ACC112 (cell line): Measurements from ENCODE around the gene DAPK2.

Source experiments
- H2AFZ ChIP-seq: fragments of 200-600 bp; sonication (generic); one replicate; pipeline ENCODE4 v1.6.0; 2017; ENCODE audit warnings: antibody characterized with exemption, low read length; ENCODE audit not compliant: unreplicated experiment
- H3K27ac ChIP-seq: fragments of 200-600 bp; sonication (generic); 2 replicates; pipeline ENCODE4 v1.5.1; 2014; ENCODE audit warnings: low read depth, mild to moderate bottlenecking, antibody characterized with exemption, low read length, moderate library complexity
- H3K27me3 ChIP-seq: fragments of 200-600 bp; sonication (generic); 2 replicates; pipeline ENCODE4 v1.6.1; 2014; ENCODE audit warnings: mild to moderate bottlenecking, antibody characterized with exemption, low read length, moderate library complexity, mixed read lengths; ENCODE audit not compliant: insufficient read depth
- H3K36me3 ChIP-seq: fragments of 200-600 bp; sonication (generic); 2 replicates; pipeline ENCODE4 v1.6.1; 2016; ENCODE audit warnings: mild to moderate bottlenecking, antibody characterized with exemption, low read length, moderate library complexity, mixed read lengths; ENCODE audit not compliant: insufficient read depth
- H3K4me1 ChIP-seq: fragments of 200-600 bp; sonication (generic); one replicate; pipeline ENCODE4 v1.6.1; 2016; ENCODE audit warnings: low read length, mixed read lengths; ENCODE audit not compliant: insufficient read depth, unreplicated experiment, control insufficient read depth
- H3K4me3 ChIP-seq: fragments of 200-600 bp; sonication (generic); 2 replicates; pipeline ENCODE4 v1.5.1; 2014; ENCODE audit warnings: mild to moderate bottlenecking, low read depth, low read length
- H3K79me2 ChIP-seq: fragments of 200-600 bp; sonication (generic); one replicate; pipeline ENCODE4 v1.6.0; 2016; ENCODE audit warnings: low read length; ENCODE audit not compliant: control insufficient read depth, unreplicated experiment, insufficient read depth

DAPK2 gene

DNA sequence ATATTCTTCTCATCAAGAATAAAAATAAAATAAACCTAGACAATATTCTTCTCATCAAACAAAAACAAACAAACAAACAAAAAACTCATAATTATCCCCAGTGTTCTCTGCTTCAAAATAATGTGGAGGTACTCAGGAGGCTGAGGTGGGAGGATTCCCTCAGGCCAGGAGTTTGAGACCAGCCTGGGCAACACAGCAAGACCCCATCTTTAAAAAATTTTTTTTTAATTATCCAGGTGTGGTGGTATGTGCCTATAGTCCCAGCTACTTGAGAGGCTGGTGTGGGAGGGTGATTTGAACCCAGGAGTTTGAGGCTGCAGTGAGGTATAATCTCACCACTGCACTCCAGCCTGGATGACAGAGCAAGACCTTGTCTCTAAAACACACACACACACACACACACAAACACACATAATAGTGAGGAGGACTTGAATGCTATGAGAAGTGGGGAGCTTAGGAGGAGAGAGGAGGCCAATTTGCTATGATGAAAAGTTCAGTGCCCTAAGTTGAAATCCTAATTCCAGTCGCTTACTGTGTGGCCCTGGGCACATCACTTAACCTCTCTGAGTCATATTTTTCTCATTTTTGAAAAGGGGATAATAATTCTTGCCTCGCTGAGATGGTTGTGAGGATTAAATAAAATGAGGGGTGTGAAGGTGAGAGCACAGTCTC, 176.8 kb downstream of the DAPK2 start:
- H3K27ac ChIP-seq = no peak overlapping the region
- H3K27me3 ChIP-seq = peaks cover 18% of the 10 kb centered on the region; the same call in 1 of the 2 replicates
- H3K4me3 ChIP-seq = no peak overlapping the region
- H3K79me2 ChIP-seq = no peaks in the 10 kb centered on the region
- no peak overlapping the region for H2AFZ ChIP-seq
- no peaks in the 10 kb centered on the region for H3K36me3 ChIP-seq
- H3K4me1 ChIP-seq = no peaks in the 10 kb centered on the region

DNA sequence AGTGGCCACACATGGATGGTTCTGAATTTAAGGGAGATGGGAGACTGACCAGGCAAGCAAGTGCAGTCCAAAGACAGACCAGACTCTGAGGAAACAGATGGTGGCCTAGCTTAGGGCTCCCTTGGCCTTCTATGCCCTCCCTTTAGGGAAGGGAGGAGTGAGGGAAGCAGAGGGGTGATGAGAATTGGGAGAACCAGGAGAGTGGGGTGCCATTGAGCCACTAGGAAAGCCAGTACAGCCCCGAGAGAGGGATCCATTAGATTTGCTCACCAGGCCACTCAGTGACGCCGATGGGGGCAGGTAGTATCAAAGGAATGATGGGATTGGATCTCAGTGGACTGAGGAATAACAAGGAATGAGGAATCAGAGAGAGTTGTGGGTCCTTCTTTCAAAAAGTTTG, 182.1 kb downstream of the DAPK2 start:
- no peaks in the 10 kb centered on the region for H3K36me3 ChIP-seq
- H3K4me1 ChIP-seq = peaks cover 3% of the 10 kb centered on the region
- H3K79me2 ChIP-seq = no peaks in the 10 kb centered on the region
- H3K27me3 ChIP-seq = peaks cover 18% of the 10 kb centered on the region; the same call in 1 of the 2 replicates
- no peak overlapping the region for H2AFZ ChIP-seq
- no peak overlapping the region for H3K27ac ChIP-seq
- H3K4me3 ChIP-seq = no peak overlapping the region

DNA sequence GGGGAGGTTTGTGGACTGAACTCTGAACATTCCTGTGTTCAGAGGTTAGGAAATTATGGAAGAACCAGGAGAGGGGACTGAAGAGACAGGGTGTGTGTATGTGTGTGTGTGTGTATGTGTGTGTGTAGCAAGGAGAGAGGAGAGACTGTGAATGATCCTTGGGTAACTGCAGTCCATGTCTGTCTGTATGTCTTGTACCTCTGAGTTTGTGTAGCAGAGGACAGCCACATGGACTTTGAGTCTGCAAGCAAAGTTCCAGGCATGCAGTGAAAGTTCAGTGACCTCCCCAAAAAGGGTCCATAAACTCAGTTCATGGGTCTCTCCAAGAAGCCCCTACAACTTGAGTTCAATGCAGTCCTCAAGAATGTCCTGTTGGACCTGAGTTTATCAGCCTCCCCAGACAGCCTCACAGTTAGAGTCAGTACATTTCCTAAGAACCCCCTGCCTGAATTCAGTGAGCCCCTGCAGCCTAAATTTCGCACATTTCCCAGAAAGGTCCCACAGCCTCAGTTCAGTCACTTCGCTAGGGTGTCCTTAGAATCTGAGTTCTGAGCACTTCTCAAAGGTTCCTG, 184.3 kb downstream of the DAPK2 start:
- Histone ChIP-seq H3K36me3 (no peaks in the 10 kb centered on the region), H3K4me3 (no peak overlapping the region), H3K27ac (no peak overlapping the region), H3K79me2 (no peaks in the 10 kb centered on the region), H3K4me1 (peaks cover 15% of the 10 kb centered on the region), H2AFZ (no peak overlapping the region), H3K27me3 (no peaks in the 10 kb centered on the region)

DNA sequence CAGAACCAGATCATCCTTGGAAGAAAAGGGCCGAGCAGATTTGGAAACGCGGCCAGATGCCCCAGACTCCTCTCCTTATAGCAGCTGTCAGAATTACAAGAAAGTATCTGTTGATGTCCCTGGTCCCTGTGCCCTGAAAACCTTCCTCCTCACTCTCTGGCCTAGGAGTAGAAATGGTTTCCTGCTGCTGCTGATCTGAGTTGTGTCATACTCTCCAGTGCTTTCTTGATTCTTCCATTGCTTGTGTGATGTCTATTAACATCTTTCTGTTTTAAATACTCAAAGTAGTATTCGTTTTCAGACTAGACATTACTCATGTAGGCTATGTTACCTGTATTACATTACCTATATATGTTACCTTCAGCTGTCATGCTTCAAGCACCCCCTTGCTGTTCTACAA, 185.7 kb downstream of the DAPK2 start:
- H3K27me3 ChIP-seq = no peaks in the 10 kb centered on the region
- H3K4me1 ChIP-seq = peaks cover 20% of the 10 kb centered on the region
- H3K79me2 ChIP-seq = no peaks in the 10 kb centered on the region
- H3K27ac ChIP-seq = no peak overlapping the region
- H3K4me3 ChIP-seq = no peak overlapping the region
- H2AFZ ChIP-seq = no peak overlapping the region
- no peaks in the 10 kb centered on the region for H3K36me3 ChIP-seq

DNA sequence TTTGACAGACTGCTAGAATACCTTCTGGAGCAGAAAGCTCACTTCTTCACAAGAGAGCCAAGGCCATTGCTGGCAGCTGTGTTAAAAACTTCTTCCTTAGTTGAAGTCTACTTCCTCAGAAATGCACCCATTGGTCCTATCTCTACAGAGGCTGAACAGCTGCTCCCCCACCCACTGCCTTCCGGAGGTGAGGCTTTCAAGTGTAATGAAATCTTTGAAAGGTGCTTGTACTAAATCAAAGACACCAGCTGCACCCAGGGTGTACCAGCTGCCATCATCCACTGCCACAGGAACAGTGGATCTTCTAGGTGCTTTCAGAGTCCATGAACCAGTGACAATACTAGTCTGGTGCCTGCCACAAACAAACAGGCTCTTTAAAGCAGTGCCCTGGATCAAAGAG, 186.1 kb downstream of the DAPK2 start:
- Histone ChIP-seq H3K4me1 (peaks cover 20% of the 10 kb centered on the region), H2AFZ (no peak overlapping the region), H3K79me2 (no peaks in the 10 kb centered on the region), H3K4me3 (no peak overlapping the region), H3K27ac (no peak overlapping the region), H3K27me3 (no peaks in the 10 kb centered on the region), H3K36me3 (no peaks in the 10 kb centered on the region)

DNA sequence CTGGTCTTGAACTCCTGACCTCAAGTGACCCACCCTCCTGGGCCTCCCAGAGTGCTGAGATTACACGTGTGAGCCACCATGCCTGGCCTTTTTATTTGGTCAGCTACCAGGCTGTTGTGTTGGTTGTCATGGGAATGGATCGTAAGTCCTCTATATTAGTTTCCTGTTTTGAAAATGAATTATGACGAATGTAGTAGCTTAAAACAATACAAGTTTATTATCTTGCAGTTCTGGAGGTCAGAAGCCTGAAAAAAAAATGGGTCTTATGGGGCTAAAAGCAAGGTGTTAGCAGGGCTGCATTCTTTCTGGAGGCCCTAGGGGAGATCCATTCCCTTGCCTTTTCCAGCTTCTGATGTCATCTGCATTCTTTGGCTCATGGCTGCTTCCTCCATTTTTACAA, 187.4 kb downstream of the DAPK2 start:
- no peak overlapping the region for H2AFZ ChIP-seq
- no peaks in the 10 kb centered on the region for H3K79me2 ChIP-seq
- peaks cover 20% of the 10 kb centered on the region for H3K4me1 ChIP-seq
- H3K27me3 ChIP-seq = no peaks in the 10 kb centered on the region
- H3K27ac ChIP-seq = peak overlapping the region; percentile 65; the same call in 1 of the 2 replicates
- no peak overlapping the region for H3K4me3 ChIP-seq
- no peaks in the 10 kb centered on the region for H3K36me3 ChIP-seq

DNA sequence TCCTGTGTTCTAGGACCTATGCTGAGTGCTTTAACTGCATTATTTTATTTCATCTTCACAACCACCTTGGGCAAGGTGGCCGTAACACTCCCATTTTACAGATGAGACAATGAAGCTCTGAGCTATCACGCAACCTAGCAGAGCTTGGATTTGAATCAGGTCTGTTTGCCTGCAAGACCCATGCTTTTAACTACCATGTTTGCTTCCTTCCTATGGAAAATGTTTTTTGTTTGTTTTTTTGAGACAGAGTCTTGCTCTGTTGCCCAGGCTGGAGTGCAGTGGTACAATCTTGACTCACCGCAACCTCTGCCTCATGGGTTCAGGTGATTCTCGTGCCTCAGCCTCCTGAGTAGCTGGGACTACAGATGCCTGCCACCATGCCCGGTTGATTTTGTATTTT, 187.8 kb downstream of the DAPK2 start:
- peak overlapping the region; percentile 50; the same call in 1 of the 2 replicates for H3K27ac ChIP-seq
- H3K4me1 ChIP-seq = peaks cover 20% of the 10 kb centered on the region
- H3K79me2 ChIP-seq = no peaks in the 10 kb centered on the region
- no peak overlapping the region for H2AFZ ChIP-seq
- H3K36me3 ChIP-seq = no peaks in the 10 kb centered on the region
- no peaks in the 10 kb centered on the region for H3K27me3 ChIP-seq
- no peak overlapping the region for H3K4me3 ChIP-seq

DNA sequence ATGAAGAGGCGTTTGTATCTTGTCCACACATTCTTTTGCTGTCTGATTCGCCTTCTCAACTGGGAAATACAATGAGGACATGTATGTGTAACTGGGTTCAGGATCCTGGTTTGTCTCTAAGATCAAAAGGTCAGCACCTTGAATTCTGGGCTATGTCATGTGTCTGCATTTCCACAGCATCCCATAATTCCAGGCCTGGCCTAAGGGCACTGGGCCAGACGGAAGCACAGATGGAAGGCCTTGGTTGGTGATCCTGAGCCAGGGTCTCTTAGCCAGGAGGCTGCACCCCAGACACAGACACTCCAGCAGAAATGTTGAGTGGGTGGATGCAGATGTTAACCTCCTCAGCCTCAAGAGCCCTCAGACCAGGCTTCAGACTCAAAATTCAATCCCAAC, 188.8 kb downstream of the DAPK2 start:
- Histone ChIP-seq H3K27ac (peak overlapping the region; percentile 30; the same call in 1 of the 2 replicates), H3K79me2 (no peaks in the 10 kb centered on the region), H3K36me3 (no peaks in the 10 kb centered on the region), H3K27me3 (no peaks in the 10 kb centered on the region), H2AFZ (no peak overlapping the region), H3K4me3 (no peak overlapping the region), H3K4me1 (peaks cover 20% of the 10 kb centered on the region)
